Left forelimb (tissue), 1 donor: ENCODE results near the gene HMCN1.

Experiments used
- DNase-seq: peaks from one replicate; pipeline ENCODE4 v3.0.0-alpha.2; 2018; ENCODE audit warnings: low spot score

HMCN1 gene

DNA sequence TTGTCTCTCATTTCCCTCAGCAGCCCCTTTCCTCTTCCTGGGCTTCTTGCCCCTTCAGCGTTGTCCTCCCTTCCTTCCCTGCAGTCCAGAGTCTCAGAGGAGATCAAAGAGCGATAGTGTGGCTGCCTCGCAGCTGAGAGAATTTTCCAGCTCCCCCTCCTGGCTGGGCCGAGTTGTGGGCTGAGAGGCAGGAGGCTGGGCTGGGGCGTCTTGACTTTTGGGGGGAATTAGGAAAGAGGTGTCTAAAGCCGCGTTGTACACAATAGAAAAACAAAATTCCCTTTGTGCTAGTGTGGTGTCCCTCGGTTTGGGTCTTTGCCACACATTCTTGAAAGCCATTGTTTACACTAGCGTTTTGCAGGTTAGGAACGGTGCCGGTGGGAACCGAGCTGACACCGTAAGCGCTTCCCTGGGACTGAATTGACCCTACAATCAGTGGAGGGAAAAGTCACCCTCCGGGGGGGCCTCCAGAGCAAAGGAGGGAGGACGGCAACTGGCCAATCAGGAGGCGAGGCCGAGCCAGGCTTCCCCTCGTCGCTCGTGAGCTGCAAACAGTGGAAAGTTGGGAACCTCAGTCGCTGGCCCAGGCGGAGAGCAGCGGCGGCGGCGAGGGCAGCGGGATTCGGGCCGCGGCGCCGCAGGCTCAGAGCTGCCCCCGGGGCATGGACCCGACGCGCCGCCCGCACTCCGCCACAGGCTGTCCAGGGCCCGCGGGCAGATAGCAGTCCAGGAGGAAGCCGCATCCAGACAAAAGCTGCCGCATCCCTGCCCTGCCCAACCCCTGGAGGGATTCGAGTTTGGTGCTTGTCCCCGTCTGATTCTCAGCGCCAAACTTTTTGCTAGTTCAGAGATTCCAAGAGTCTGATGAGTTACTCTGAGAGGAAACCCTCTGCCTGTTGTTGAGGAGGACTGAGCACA, at the start of gene HMCN1:
Gene HMCN1, plus strand, starts transcription at position 574 of the 918 bp plus-strand sequence. CDS start 389 bp downstream, outside the sequence.
- peak; percentile 82 for DNase-seq

DNA sequence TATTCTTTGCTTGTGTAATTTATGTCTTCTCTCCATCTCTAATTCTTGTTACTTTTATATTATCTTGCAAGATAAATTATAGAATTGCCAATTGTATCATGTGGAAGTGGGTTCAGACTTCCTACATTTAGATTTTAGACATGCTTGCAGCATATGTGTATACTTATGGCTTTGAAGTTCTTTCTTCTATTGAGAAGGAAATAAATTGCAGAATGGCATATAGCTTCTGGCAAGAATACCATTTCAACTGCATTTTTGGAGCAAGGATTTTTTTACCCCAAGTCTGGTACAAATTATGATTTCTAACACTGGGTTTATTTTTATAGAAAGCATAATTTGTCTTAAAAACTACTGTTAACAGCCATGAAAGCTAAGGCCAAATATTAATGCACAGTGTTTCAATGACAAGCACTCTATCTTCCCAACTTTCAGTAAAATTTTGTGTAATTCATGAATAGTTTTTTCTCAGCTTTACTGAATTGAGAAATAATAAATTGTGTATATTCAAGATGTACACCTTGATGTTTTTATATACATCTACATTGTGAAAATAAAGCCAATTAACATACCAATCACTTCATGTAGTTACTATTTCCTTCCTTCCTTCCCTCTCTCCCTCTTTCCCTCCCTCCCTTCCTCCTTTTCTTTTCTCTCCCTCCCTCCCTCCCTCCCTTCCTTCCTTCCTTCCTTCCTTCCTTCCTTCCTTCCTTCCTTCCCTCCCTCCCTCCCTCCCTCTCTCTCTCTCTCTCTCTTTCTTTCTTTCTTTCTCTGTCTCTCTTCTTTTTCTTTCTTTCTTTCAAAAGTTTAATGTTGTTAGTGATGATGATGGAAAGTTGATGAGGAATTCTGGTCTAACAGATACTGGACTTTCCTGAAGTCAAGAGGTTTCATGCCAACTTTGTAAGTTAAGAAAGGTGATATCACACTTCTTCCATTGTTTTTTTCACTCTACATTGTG, 47.1 kb upstream of the HMCN1 start:
- DNase-seq = no peak

DNA sequence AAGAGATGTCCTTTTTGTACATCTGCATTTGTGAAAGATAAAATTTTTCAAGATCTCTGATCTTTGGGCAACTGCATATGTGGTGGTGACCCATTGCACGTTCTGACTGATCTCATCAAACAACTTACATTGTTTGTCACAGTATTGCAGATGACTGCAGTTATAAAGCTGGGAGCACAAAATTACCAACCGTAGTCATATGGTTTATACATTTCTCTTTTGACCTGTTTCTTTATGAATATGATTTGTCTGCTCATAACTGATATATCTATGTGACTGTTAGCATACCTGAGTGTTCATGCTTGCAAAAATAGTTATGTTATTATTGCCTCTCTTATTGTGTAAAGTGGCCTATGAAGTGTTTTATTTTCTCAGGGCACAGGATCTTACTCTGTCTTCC, 43.7 kb upstream of the HMCN1 start:
- DNase-seq = no peak

DNA sequence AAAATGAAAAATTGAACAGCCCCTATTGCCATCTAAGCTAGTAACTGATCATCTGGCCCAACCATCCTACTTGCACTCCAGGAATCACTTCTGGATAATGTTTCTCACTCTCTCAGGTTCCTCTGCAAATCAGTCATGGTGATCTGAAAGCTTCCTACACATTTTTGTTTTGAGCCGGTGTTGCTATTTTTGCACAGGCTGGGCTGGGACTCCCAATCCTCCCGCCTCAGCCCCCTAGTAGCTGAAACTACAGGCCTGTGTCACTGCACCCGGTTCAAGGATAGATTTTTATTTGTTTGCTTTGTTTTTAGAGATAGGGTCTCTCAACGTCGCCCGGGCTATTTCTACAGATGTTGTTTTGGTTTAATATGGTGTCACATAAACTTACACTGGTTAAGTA, 40.5 kb upstream of the HMCN1 start:
- DNase-seq = no peak

DNA sequence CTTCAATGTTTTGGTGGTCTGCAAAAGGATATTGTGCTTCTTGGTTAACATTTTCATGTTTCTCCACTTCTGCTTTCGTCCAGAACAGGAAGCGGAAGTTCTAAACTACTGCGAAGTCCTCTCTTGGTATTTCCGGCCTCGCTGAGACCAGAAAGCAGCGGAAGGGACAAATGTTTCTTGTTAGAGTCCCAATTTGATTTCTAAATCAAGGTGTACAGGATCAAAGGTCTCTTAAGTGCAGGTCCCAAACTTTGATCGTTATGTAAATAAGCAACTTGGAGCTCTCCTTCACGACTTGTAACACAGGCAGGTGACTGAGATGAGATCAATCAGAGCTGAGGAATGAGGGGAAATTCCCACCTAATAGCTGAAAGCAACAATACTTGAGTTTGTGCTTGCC, 40.1 kb upstream of the HMCN1 start:
- DNase-seq = no peak

DNA sequence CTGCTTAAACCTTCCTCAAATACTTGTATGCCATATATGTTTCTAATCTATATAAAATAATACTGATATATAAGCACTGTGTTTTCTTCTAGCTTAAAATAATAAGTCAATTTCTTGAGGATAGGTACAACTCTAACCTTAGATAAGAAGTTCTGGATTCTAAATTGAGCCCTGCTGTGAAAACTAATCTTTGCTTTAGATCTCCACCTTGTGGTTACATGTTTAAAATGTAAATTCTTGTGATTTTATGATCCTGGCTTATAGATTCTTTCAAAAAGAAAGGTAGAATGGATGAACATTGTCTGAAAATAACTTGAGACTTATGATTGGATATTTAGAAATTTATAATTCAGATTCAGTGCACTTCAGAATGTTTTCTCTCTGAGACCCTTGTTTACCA, 38.9 kb upstream of the HMCN1 start:
- DNase-seq = no peak

DNA sequence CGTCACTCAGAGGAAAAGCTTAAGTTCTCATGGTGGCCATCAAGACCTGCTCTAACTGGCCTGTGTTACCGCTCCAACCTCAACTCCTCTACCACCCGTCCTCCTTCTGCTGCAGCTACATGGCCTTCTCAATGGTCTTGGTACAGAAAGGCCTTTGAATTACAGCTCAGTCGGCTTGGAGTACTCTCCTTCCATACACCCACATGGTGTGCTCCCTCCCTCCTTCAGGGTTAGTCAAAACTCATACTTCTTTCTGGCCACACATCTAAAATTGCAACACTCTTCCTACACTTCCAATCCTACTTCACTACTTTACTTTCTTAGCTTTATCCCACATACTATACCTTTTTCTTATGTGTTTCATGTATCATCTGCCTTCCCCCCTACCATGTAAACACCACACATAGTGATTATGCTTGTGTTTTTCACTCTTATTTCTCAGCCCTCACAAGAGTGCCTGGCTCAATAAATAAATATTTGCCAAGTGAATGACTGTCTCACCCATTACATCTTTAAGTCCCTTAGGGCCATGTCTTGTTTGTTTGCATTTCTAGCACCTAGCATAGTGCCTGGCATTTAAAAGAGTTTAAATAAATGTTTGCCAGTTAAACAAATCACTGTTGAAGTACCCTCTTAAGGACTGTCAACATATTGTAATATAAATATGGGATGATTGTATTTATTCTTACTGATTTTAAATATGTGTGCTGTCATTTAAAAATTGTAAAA, 37.6 kb upstream of the HMCN1 start:
- no peak for DNase-seq

DNA sequence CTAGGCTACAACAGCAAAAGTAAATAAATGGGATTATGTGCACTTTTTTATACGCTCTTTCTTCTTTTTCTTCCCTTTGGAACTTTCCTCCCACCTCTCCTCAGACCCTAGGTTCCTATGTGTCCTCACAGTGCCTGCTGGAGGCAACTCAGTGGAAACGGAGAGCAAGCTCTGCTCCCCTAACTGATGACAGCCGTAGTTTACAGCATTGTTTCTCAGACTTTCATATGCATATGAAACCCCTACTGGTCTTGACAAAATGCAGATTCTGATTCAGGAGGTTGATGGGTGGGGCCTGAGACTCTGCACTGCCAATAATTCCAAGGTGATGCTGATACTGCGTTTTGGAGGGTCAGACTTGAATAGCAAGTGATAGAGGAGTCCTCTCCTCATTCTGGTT, 34.3 kb upstream of the HMCN1 start:
- DNase-seq = no peak

DNA sequence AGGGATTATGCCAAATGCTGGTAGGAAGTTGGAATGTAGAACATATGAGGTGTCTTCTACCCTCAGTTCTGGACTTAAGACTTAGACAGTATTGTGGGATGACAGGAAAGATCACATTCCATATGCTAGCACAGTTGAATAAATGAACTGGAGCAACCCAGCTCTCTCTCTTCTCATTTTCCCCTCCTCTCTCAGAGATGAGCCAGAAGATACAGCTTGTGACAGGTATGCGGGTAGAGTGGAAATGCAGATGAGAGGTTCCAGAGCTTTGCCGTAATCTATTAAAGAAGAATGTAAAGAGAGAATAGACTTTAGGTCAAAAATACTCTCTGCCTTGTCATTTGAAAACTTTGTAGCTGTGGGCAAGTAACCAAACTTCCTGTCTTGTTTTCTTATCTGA, 32.5 kb upstream of the HMCN1 start:
- no peak for DNase-seq

DNA sequence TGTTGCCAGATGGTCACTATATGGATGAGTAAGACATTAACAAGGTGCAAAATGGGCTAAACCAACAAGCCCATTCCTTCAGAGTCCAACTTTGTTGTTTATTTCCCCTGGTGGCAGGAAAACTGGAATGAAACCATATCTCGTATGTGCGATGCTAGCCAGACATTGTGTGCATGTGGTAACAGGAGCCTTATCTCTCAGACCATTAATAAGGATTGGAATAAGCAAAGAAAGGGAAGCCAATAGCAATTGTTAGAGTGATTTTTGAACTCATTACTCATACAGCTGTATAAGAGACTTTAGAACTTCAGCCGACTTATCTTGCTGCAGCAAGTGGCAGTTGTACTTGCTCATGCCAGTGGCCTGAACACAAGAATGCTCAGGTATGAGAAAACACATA, 30.0 kb upstream of the HMCN1 start:
- no peak for DNase-seq

DNA sequence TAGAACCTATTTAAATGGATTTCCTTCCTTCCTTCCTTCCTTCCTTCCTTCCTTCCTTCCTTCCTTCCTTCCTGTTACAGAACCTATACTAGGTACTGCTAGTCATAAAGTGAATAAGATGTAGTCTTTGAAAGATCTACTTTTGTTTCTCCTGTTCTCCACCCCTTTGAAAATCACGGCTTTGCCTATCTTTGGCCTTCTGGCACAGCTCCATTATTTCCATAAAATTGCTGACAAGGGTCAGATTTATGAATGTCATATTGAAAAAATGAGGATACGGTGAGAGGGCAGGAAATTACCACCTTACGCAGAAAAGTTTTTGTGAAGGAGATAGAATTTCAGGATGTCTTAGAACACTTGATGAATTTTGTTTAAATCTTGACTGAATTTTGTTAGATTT, 18.1 kb upstream of the HMCN1 start:
- DNase-seq = no peak

DNA sequence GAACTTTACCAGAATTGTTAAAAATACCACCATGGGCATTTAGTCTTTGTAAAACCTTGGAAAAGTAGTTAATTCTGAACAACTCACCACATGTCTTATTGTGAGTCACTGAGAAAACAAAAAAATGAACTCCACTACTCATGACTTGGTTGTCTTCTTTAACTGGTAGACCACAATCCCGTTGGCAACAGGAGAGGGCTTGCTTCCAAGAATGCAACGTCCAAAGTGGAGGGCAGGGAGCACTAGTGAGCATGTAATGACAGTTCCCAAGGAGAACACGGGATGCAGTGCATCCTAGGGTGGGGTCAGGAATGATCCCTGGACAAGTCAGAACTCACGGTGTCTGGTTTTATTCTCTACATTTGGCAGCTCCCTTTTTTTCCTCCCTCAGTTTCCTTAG, 15.2 kb upstream of the HMCN1 start:
- DNase-seq = no peak

DNA sequence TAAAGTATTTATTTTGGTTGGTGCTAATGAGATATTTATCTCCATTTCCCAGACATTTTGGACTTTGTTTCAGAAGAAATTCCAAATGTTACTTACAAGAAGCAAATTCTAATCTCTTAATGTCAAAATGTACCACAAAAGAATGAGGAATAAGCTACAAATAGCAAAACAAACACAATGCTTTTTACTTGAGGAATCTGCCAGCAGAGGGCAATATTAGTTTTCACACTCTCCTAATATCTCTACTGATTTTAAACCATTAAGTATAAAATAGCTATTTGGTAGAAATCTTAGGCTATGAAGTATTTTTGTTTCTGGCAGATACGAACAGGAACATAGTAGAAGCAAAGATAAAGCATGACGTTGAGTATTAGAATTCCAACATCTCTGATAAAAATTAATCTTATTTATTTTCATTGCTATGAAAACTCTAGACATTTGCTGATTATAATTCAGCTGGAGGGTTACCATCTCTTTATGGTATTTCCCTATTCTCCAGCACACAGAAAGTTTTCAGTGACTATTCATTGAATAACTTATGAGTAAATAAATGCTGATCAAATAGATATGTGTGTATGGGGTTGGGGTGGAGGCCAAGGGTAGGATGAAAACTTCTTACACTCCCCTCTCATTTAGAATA, 13.4 kb upstream of the HMCN1 start:
- DNase-seq = no peak

DNA sequence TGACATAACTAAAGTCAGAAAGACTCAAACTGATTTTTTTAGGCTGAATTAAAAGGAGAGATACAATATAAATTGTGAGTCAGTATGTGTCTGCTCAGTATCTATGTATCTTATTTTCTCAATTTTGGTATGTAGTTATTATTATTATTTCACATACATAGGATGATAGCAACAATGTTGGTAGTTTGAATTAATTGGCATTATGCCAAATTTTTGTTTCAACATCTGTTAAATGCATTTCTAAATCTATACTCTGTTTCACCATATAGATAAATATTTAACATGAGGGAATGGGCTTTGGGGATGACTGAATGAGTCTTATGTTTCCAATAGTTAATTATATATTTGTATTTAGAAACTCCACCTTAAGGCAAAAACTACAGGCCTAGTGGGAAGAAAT, 12.6 kb upstream of the HMCN1 start:
- no peak for DNase-seq

DNA sequence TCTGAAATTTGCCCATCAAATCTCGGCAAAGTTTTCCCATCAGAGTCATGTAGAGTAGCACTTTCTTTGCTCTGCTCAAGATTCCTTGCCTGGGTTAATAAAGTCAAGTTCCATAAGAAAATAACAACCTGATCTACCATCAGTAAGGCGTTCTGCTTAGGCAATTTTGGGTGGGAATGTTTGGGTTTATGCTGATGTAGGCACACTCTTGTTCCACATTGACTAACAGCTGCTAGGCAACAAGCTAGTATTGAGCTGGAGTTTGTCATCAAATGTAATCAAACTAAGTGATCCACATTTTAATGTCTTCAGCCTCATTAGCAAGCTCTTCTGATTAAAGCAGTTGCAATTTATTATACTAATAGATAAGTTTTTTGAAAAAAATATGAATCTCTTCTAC, 12.1 kb upstream of the HMCN1 start:
- no peak for DNase-seq

DNA sequence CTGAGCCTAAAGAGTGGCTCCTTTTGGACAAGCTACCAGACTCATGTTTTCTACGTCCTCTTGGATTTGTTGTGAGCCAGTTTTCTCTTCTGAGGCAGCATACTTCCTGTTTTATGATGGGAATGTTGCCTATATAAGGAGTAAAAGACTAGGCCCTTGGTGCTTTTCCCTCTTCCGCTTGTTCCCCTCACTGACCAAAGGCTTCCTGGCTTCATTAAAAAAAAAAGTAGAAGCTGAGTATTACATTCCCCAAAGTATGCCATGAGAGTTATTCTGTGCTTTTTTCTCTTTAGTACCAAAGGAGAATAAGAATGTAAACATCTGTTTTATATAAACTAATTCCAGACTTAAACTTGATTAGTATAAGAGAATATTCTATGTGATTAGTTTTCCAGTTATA, 6.5 kb upstream of the HMCN1 start:
- DNase-seq = no peak

DNA sequence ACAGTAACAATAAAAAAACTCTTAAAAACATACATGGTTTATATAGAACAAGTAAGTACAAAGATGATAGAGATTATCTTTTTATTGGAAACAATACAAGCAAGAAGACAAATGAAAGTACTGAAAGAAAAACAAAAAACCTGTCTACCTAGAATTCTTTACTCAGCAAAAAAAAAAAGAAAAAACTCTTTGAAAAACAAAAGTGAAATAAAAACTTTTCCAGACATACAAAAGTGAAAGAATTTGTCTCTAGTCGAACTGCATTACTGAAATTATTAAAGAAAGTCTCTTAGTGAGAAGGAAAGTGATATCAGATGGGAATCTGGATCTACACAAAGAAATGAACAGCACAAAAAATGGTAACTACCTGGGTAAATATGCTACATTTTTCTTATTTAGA, 2.7 kb upstream of the HMCN1 start:
- no peak for DNase-seq

DNA sequence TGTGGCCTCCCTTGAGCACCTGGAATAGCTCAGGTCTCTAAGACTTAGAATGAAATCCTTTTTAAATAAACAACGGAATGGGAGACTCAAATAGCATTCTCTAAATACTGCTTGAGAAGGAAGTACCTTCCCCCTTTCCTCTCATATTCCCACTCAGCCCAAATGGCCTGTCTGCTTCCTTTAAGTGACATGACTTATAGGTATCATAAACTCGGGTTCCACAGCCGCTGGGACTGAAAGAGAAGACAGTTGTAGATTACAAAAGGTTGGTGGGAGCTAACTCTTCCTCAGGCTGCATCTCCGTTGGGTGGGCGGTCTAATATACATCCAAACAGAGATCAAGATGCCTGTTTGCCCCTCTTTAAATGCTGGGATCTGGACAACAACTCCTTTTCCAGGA, 1.2 kb upstream of the HMCN1 start:
- no peak for DNase-seq

DNA sequence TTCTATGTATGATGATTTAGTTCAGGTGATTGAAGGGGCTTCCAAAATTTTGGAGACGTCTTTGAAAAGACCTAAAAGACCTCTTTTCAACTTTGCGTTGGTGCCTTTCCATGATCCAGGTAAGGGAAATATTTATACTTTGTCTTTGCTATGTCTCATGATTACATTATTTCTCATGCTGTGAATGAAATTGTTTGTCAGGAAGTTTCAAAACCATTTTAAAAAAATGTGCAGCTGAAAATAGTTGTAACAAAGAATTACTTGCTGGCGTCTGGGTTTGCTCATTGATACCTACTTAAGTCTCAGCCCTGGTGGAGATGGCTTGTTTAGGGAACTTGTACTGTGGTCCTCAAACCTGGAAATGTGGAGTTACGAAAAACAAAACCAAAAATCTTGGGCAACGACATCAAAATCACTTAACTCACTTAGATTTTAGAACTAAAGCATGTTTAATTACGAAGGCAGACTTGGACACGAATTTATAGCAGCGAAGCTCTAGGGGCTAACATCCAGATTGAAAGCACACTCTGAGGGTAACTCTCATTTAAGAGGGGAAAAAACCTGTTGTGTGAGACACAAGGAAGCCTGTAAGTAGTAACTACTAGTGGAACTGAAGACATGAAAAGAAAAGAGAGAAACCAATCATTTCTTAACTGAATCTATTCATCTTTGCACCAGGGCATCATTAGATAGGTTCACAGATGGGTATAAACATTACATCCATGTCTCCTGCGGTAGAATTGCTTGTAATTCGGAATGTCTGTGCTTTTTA, 924 bp downstream of the HMCN1 start:
- DNase-seq = no peak

DNA sequence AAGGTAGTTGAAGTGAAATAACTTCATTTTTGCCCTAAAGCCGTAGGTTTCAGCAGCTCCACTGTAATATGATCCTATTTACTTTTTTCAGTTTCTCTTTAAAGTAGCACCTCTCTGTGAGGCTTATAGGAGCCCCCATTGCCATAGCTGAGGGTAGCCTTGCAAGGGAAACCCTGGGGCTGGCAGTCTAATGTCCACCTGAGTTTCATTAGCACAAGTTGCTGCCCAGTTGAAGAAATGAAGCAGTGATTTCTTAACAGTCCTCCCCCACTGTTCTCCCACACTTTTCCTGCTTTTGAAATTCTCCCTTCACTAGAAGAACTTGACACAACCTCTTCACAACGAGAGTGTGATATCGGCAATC, 1.5 kb downstream of the HMCN1 start:
- DNase-seq = no peak

DNA sequence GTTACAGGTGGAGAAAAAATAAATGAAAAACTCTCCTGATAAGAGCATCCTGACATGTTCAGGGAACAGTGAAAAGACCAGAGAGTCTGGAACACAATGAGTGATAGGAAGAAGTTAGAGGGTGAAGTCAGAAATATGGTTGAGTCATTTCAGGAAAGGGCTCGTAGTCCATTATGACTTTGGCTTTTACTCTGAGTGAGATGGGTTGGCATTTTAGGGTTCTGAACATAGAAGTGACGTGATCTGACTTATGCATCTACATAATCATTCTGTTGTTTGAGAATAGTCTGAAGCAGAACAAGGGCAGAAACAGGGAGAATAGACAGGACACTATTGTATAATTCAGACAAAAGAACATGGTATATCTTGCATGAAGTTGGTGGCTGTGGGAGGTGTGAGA, 5.8 kb downstream of the HMCN1 start:
- no peak for DNase-seq
